HG03064 (cell line): ENCODE measurements around the gene SELENOS.

Source experiments
- ATAC-seq: cut with Tn5 transposase; IDR thresholded peaks from one replicate; pipeline ENCODE4 v1.9.1; 2021; ENCODE audit warnings: low read depth; ENCODE audit not compliant: unreplicated experiment

SELENOS gene

GRCh38 chr15:101228313-101228712 lies 49.0 kb downstream of the SELENOS start:
- ATAC-seq: no peak

- ATAC-seq: no peak
Observed at GRCh38 chr15:101225658-101226057, 51.6 kb downstream of the SELENOS start.
